Amygdala (tissue), 56 donors: Measurements from ENCODE around the gene AP1M2.
"Not testable (repeated sequence)": the region's sequence is repeated elsewhere in the genome, so short reads cannot be mapped to it uniquely, and the experiment has no call there.

Experiments
- DNase-seq, 56 donors: peaks; one replicate each; lab custom pipeline; 2025; lab: John Stamatoyannopoulos, UW

Gene AP1M2

GRCh38 chr19:10602330-10603083 is 15.4 kb upstream of the AP1M2 start:
- DNase-seq = peak in 53 of 56 donors; percentile 18 to 86 (median 57)

GRCh38 chr19:10601999-10602329 is 14.9 kb upstream of the AP1M2 start:
- DNase-seq = peak in 1 of 56 donors; percentile 45

DNA sequence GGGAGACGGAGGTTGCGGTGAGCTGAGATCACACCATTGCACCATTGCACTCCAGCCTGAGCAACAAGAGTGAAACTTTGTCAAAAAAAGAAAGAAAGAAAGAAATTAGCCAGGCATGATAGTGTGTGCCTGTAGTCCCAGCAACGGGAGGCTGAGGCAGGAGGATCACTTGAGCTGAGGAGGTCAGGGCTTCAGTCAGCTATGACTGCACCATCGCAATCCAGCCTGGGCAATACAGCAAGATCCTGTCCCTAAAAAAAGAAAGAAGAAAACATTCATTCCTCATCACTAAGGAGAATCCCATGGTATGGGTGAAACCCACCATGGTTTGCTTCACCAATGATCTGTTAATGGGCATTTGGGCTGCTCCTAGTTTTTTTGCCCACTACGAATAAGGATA is 13.0 kb upstream of the AP1M2 start:
- no peak for DNase-seq

DNA sequence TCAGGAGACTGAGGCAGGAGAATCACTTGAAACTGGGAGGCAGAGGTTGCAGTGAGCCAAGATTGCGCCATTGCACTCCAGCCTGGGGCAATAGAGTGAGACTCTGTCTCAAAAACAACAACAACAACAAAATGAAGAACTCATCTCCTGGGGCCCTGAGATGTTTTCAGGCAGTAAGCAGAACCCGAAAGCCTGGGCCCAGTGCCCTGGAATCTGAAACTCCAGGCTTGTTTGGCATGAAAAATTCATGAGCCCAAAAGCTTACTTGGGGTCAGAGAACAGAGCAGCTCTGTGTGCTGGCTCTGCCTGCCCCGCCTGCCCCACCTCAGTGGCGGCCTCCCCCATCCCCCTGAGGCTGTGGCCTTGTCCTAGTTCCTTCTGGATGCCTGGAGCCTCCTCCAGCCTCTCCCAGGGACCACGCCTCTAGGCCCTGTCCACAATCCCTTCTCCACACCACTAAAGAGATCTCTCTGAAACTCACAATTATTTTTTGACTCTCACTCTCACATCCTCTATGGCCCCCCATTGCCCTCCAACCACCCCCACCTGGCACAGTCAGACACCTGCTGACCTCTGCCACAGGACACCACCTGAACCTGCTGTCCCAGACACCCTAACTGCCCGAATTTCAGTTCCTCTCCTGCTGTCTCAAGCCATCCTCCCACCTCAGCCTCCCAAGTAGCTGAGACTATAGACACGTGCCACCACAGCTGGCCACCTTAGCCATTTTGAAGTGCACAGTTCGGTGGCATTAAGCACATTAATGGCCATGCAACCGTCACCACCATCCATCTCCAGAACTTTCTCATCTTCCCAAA is 6.9 kb upstream of the AP1M2 start:
- DNase-seq = peak in 46 of 56 donors; percentile 5 to 71 (median 32)

DNA sequence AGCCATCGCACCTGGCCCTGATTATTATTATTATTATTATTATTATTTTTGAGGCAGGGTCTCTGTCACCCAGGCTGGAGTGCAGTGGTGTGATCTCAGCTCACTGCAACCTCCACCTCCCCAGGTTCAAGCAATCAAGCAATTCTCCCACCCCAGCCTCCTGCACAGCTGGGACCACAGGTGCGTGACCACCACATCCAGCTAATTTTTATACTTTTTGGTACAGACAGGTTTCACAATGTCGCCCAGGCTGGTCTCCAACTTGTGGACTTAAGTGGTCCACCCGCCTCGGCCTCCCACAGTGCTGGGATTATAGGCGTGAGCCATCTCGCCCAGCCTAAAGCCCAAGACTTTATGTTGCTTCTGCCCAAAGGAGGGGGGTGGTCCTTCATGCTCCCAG is 6.0 kb upstream of the AP1M2 start:
- DNase-seq = no peak

DNA sequence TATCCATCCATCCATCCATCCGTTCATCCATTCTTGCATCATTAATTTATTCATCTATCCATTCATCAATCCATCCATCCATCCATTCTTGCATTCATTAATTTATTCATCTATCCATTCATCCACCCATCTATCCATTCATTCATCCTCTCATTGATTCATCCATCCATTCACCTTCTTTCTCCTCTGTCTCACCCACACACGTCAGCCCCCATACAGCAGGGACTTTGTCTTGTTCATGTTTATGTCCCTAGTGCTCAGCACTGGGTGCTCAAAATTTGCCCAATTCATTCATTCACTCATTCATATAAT is 683 bp upstream of the AP1M2 start:
- no peak for DNase-seq

- no peak for DNase-seq
Observed at GRCh38 chr19:10586396-10586795, 716 bp downstream of the AP1M2 start.

DNA sequence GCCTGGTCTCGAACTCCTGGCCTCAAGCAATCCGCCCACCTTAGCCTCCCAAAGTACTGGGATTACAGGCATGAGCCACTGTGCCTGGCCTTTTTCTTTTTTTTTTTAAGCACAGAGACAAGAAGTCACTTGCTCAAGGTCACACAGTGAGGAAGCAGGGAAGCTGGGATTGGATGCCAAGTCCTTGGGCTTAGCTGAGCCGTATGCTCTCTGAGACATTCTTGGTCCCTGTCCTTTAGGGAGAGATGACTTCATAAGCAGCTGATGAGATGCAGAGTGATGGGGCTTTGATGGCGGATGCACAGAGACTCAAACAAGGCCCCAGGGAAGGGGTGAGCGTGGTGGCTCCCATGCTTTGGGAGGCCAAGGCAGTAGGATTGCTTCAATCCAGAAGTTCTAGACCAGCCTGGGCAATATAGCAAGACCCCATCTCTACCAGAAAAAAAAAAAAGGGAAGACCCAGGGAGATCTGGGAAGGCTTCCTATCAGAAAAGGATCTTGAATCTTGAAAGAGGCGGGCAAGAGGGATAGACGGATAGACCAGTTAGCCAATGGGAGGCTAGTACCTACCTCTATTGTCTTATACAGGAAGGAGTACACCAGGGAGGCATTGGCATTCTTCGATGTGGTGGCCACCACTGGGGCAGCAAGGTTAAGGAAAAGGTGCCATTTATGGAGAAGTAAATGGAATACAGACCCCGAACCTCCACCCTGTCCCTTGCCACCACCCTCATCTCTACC is 3.9 kb downstream of the AP1M2 start:
- DNase-seq = no peak

DNA sequence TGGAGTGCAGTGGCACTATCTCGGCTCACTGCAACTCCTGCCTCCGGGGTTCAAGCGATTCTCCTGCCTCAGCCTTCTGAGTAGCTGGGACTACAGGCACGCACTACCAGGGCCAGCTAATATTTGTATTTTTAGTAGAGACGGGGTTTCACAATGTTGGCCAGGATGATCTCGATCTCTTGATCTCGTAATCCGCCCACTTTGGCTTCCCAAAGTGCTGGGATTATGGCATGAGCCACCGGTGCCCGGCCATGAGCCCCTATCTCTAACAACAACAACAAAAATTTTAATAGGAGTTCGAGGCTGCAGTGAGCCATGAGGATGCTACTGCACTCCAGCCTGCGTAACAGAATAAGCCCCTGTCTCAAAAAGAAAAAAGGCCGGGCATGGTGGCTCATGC is 5.0 kb downstream of the AP1M2 start:
- DNase-seq = no peak

- DNase-seq = peak in 55 of 56 donors; percentile 23 to 96 (median 73)
Observed at GRCh38 chr19:10580979-10581631, 6.0 kb downstream of the AP1M2 start.

GRCh38 chr19:10577951-10578350 is 9.2 kb downstream of the AP1M2 start:
- no peak for DNase-seq

GRCh38 chr19:10575011-10575716 is 11.9 kb downstream of the AP1M2 start:
- no peak for DNase-seq

DNA sequence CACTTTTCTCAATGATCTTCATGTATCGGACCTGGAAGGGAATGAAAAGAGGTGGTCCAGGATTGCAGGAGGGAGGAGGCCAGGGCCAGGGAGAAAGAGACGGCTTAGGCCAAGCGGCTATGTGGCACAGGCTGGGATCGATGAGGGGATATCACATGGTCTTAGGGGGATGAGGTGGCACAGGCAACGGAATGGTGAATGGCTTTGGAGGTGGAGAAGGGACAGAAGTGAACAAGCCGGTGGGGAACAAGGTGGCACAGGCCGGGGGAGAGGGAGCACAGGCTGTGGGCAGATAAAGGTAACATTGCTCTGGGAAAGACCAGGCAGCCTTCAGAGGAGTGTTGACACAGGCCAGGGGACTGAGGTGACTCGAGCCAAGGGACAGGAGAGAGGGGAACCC is 12.7 kb downstream of the AP1M2 start:
- no peak for DNase-seq

GRCh38 chr19:10573793-10574192 is 13.3 kb downstream of the AP1M2 start:
- not testable (repeated sequence) for DNase-seq

- DNase-seq = peak; percentile 59 to 100 (median 99)
Observed at GRCh38 chr19:10568826-10569651, 18.1 kb downstream of the AP1M2 start, which contains the start of gene CDKN2D. Gene CDKN2D (minus strand): TSS chr19:10568979. CDS start chr19:10568653, 326 bp downstream.

- peak in 12 of 56 donors; percentile 15 to 72 (median 48) for DNase-seq
Observed at GRCh38 chr19:10568062-10568825, 18.9 kb downstream of the AP1M2 start.

DNA sequence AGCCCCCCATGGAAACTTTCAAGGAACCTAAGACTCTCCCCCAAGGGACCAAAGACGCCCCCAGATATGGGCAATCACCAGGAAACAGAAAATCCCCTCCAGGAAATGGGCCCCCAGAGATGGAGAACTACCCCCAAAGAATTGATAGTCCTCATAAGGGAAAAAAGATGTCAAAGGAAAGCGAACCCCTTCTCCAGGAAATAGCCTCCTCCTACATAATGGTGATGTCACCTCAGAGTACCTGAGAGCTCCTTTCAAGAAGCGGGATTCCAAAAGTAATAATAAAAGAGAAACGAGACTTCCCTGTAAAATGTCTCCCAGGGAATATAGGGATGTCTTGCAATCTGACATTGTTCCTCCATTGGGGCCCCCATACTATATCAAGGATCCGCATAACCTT is 19.5 kb downstream of the AP1M2 start:
- no peak for DNase-seq

- peak in 2 of 56 donors; percentile 1 to 8 for DNase-seq
Observed at GRCh38 chr19:10566658-10567410, 20.3 kb downstream of the AP1M2 start.
